Measurements from ENCODE around the gene RBL2. TPM values are rescaled to one million over a fixed set of nuclear protein-coding genes. Genes with fewer than 3 reads are reported as not detected.
A peak's percentile ranks its signal among the peaks of the same experiment; 100 is the strongest.

The RBL2 gene
- total and polyA plus RNA-seq, 2 of the 13 experiments (the other 11 are each of a cell fraction or from before 2014, with no cell fraction given), result 41.2 to 60.9 TPM

DNA sequence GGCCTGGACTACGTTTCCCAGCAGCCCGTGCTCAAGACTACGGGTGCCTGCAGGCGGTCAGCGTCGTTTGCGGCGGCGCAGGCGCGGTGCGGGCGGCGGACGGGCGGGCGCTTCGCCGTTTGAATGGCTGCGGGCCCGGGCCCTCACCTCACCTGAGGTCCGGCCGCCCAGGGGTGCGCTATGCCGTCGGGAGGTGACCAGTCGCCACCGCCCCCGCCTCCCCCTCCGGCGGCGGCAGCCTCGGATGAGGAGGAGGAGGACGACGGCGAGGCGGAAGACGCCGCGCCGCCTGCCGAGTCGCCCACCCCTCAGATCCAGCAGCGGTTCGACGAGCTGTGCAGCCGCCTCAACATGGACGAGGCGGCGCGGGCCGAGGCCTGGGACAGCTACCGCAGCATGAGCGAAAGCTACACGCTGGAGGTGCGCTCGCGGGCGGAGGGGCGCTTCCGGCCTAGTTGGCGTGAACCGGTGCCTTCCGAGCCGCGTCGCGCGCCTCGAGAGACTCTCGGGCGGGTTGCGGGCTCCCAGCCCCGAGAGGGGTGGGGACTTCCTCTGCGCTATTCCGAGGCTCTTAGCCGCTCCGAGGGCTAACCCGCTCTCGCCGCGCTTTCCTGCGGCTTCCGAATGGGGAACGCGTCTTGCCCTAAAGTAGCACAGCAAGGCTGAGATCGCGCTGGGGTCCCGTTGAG is at the start of gene RBL2 (continued):
- TF ChIP-seq, protein P1, sequence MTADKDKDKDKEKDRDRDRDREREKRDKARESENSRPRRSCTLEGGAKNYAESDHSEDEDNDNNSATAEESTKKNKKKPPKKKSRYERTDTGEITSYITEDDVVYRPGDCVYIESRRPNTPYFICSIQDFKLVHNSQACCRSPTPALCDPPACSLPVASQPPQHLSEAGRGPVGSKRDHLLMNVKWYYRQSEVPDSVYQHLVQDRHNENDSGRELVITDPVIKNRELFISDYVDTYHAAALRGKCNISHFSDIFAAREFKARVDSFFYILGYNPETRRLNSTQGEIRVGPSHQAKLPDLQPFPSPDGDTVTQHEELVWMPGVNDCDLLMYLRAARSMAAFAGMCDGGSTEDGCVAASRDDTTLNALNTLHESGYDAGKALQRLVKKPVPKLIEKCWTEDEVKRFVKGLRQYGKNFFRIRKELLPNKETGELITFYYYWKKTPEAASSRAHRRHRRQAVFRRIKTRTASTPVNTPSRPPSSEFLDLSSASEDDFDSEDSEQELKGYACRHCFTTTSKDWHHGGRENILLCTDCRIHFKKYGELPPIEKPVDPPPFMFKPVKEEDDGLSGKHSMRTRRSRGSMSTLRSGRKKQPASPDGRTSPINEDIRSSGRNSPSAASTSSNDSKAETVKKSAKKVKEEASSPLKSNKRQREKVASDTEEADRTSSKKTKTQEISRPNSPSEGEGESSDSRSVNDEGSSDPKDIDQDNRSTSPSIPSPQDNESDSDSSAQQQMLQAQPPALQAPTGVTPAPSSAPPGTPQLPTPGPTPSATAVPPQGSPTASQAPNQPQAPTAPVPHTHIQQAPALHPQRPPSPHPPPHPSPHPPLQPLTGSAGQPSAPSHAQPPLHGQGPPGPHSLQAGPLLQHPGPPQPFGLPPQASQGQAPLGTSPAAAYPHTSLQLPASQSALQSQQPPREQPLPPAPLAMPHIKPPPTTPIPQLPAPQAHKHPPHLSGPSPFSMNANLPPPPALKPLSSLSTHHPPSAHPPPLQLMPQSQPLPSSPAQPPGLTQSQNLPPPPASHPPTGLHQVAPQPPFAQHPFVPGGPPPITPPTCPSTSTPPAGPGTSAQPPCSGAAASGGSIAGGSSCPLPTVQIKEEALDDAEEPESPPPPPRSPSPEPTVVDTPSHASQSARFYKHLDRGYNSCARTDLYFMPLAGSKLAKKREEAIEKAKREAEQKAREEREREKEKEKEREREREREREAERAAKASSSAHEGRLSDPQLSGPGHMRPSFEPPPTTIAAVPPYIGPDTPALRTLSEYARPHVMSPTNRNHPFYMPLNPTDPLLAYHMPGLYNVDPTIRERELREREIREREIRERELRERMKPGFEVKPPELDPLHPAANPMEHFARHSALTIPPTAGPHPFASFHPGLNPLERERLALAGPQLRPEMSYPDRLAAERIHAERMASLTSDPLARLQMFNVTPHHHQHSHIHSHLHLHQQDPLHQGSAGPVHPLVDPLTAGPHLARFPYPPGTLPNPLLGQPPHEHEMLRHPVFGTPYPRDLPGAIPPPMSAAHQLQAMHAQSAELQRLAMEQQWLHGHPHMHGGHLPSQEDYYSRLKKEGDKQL (CRISPR knock-in tag; IDR thresholded peaks at IDR 0.05; ENCODE audit: low read depth), result no peak; the same call in 1 of the 2 replicates
- TF ChIP-seq SKI (IDR thresholded peaks at IDR 0.05; ENCODE audit: partially characterized antibody) (no peak), ZNF550 (CRISPR knock-in tag; IDR thresholded peaks at IDR 0.05; ENCODE audit: borderline replicate concordance) (no peak; the same call in 1 of the 2 replicates), HES4 (CRISPR knock-in tag; IDR thresholded peaks at IDR 0.05; ENCODE audit: borderline replicate concordance) (peak; percentile 94), ZNF333 (CRISPR knock-in tag; IDR thresholded peaks at IDR 0.05; ENCODE audit: borderline replicate concordance) (peak; percentile 70; the same call in 1 of the 2 replicates), ZNF468 (CRISPR knock-in tag; IDR thresholded peaks at IDR 0.05) (peak; percentile 90), ZFP36L2 (CRISPR knock-in tag; IDR thresholded peaks at IDR 0.05) (peak; percentile 68; the same call in 1 of the 2 replicates), YEATS4 (CRISPR knock-in tag; IDR thresholded peaks at IDR 0.05; ENCODE audit: borderline replicate concordance) (peak; percentile 95), ZNF296 (CRISPR knock-in tag; conservative IDR thresholded peaks at IDR 0.05) (no peak; the same call in 1 of the 2 replicates), SPEN (CRISPR knock-in tag; IDR thresholded peaks at IDR 0.05; ENCODE audit: low read depth) (peak; percentile 76), TARDBP (CRISPR knock-in tag; IDR thresholded peaks at IDR 0.05) (no peak), ZNF143 (CRISPR knock-in tag; IDR thresholded peaks at IDR 0.05) (peak; percentile 99), MAZ (IDR thresholded peaks at IDR 0.05; ENCODE audit: borderline replicate concordance, low read depth, low read length) (no peak), MAZ (CRISPR knock-in tag; IDR thresholded peaks at IDR 0.05; ENCODE audit: low read depth) (no peak), ZNF891 (CRISPR knock-in tag; IDR thresholded peaks at IDR 0.05) (no peak), ZNF678 (CRISPR knock-in tag; IDR thresholded peaks at IDR 0.05) (peak; percentile 82)
- TF ChIP-seq, protein P2, sequence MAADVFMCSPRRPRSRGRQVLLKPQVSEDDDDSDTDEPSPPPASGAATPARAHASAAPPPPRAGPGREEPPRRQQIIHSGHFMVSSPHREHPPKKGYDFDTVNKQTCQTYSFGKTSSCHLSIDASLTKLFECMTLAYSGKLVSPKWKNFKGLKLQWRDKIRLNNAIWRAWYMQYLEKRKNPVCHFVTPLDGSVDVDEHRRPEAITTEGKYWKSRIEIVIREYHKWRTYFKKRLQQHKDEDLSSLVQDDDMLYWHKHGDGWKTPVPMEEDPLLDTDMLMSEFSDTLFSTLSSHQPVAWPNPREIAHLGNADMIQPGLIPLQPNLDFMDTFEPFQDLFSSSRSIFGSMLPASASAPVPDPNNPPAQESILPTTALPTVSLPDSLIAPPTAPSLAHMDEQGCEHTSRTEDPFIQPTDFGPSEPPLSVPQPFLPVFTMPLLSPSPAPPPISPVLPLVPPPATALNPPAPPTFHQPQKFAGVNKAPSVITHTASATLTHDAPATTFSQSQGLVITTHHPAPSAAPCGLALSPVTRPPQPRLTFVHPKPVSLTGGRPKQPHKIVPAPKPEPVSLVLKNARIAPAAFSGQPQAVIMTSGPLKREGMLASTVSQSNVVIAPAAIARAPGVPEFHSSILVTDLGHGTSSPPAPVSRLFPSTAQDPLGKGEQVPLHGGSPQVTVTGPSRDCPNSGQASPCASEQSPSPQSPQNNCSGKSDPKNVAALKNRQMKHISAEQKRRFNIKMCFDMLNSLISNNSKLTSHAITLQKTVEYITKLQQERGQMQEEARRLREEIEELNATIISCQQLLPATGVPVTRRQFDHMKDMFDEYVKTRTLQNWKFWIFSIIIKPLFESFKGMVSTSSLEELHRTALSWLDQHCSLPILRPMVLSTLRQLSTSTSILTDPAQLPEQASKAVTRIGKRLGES (CRISPR knock-in tag; IDR thresholded peaks at IDR 0.05; ENCODE audit: borderline replicate concordance), result no peak; the same call in 1 of the 2 replicates
- TF ChIP-seq, protein P3, sequence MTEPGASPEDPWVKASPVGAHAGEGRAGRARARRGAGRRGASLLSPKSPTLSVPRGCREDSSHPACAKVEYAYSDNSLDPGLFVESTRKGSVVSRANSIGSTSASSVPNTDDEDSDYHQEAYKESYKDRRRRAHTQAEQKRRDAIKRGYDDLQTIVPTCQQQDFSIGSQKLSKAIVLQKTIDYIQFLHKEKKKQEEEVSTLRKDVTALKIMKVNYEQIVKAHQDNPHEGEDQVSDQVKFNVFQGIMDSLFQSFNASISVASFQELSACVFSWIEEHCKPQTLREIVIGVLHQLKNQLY (CRISPR knock-in tag; IDR thresholded peaks at IDR 0.05), result peak; percentile 12; the same call in 1 of the 2 replicates
- TF ChIP-seq, protein P4, sequence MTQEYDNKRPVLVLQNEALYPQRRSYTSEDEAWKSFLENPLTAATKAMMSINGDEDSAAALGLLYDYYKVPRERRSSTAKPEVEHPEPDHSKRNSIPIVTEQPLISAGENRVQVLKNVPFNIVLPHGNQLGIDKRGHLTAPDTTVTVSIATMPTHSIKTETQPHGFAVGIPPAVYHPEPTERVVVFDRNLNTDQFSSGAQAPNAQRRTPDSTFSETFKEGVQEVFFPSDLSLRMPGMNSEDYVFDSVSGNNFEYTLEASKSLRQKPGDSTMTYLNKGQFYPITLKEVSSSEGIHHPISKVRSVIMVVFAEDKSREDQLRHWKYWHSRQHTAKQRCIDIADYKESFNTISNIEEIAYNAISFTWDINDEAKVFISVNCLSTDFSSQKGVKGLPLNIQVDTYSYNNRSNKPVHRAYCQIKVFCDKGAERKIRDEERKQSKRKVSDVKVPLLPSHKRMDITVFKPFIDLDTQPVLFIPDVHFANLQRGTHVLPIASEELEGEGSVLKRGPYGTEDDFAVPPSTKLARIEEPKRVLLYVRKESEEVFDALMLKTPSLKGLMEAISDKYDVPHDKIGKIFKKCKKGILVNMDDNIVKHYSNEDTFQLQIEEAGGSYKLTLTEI (CRISPR knock-in tag; conservative IDR thresholded peaks at IDR 0.05), result no peak

All from HepG2 (cell line).